Osteoblast (primary cell): ENCODE data around the gene SLC16A10. TPM values are rescaled to one million over a fixed set of nuclear protein-coding genes. Genes with fewer than 3 reads are reported as not detected.

ENCODE experiments used
- DNase-seq: peaks from one replicate; pipeline ENCODE4 v3.0.0; 2011; ENCODE audit warnings: low spot score, mixed read lengths; ENCODE audit not compliant: insufficient read length; ENCODE audit errors: missing footprints
- H2AFZ ChIP-seq: 2 replicates; pipeline ENCODE4 v1.6.0; 2011; ENCODE audit warnings: mild to moderate bottlenecking, low read length
- H3K27ac ChIP-seq: 2 replicates; pipeline ENCODE4 v1.5.1; 2011; ENCODE audit warnings: mild to moderate bottlenecking, low read depth, low read length, moderate library complexity
- H3K27me3 ChIP-seq: 2 replicates; pipeline ENCODE4 v1.6.0; 2012; ENCODE audit warnings: mild to moderate bottlenecking, control low read depth, inconsistent platforms, low read length, moderate library complexity; ENCODE audit not compliant: insufficient read depth
- H3K36me3 ChIP-seq: 2 replicates; pipeline ENCODE4 v1.5.1; 2011; ENCODE audit warnings: mild to moderate bottlenecking, low read length, control low read depth, moderate library complexity; ENCODE audit not compliant: insufficient read depth
- H3K4me1 ChIP-seq: 2 replicates; pipeline ENCODE4 v1.5.1; 2011; ENCODE audit warnings: mild to moderate bottlenecking, low read length, control low read depth, moderate library complexity; ENCODE audit not compliant: insufficient read depth
- H3K4me2 ChIP-seq: 2 replicates; pipeline ENCODE4 v1.6.0; 2011; ENCODE audit warnings: mild to moderate bottlenecking, low read length; ENCODE audit not compliant: insufficient read depth
- H3K4me3 ChIP-seq: fragments of 200-600 bp; sonication (generic); 3 replicates; pipeline ENCODE4 v1.5.1; 2012; ENCODE audit warnings: mild to moderate bottlenecking, low read length, inconsistent platforms; ENCODE audit not compliant: insufficient read depth
- H3K79me2 ChIP-seq: 2 replicates; pipeline ENCODE4 v1.6.0; 2012; ENCODE audit warnings: mild to moderate bottlenecking, low read length, control low read depth, inconsistent platforms; ENCODE audit not compliant: insufficient read depth
- H3K9me3 ChIP-seq: 2 replicates; pipeline ENCODE4 v1.5.1; 2011; ENCODE audit warnings: low read depth, low read length, control low read depth
- H4K20me1 ChIP-seq: 2 replicates; pipeline ENCODE4 v1.6.0; 2012; ENCODE audit warnings: mild to moderate bottlenecking, low read length, control low read depth; ENCODE audit not compliant: insufficient read depth
- CTCF ChIP-seq: IDR thresholded peaks from 2 replicates; pipeline ENCODE4 v1.5.1; 2011; ENCODE audit warnings: mild to moderate bottlenecking, low read depth, low read length, moderate library complexity; ENCODE audit errors: extremely low read depth
- total RNA-seq: library from RNA; depleted of rRNA; stranded (reverse); fragments of >200 nt; gene quantifications from 2 replicates; pipeline ENCODE4 v1.2.3, GENCODE V29; 2012

The SLC16A10 gene
- total RNA-seq, 1 donor, result under 0.01 TPM

- Histone ChIP-seq H3K4me3 (no peak overlapping the region), H3K27ac (no peak overlapping the region), H3K4me1 (no peaks in the 10 kb centered on the region), H3K9me3 (peaks cover 2% of the 10 kb centered on the region), H2AFZ (no peak overlapping the region), H3K36me3 (no peaks in the 10 kb centered on the region), H3K4me2 (no peak overlapping the region), H3K79me2 (no peaks in the 10 kb centered on the region), H4K20me1 (no peaks in the 10 kb centered on the region), H3K27me3 (no peaks in the 10 kb centered on the region)
- no peak for DNase-seq
- no peak for TF ChIP-seq CTCF
These were observed 20.3 kb downstream of the SLC16A10 start for GRCh38 chr6:111107589-111107988.

DNA sequence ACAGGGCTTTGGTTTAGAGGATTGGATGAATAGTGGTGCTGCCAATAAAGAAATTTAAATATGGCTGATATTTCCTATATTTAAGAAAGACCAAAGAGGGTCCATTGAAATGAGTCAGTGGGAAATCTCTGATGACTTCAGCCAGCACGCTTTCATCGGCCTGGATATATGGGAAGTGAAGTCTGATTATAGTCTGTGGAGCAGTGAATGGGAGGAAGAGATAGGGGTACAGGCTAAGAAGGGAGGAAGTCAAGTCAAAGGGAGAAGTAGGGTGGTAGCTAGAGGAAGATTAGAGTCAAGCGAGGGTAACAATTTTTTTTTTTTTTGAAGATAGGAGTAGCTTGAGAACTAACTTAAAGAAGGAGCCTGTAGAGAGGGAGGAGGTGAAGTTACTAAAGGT lies 22.7 kb downstream of the SLC16A10 start:
- Histone ChIP-seq H3K9me3 (peaks cover 2% of the 10 kb centered on the region), H3K27ac (no peak overlapping the region), H3K4me1 (peaks cover 11% of the 10 kb centered on the region), H4K20me1 (no peaks in the 10 kb centered on the region), H2AFZ (no peak overlapping the region), H3K4me2 (no peak overlapping the region), H3K27me3 (no peaks in the 10 kb centered on the region), H3K79me2 (no peaks in the 10 kb centered on the region), H3K36me3 (no peaks in the 10 kb centered on the region), H3K4me3 (no peak overlapping the region)
- no peak for TF ChIP-seq CTCF
- DNase-seq, result no peak

- no peaks in the 10 kb centered on the region for H3K79me2 ChIP-seq
- no peaks in the 10 kb centered on the region for H3K9me3 ChIP-seq
- H3K36me3 ChIP-seq, result no peaks in the 10 kb centered on the region
- H3K27ac ChIP-seq, result peak overlapping the region; percentile 64
- no peaks in the 10 kb centered on the region for H3K27me3 ChIP-seq
- H2AFZ ChIP-seq, result peak overlapping the region; percentile 77
- H3K4me1 ChIP-seq, result peaks cover 11% of the 10 kb centered on the region
- no peak for TF ChIP-seq CTCF
- no peaks in the 10 kb centered on the region for H4K20me1 ChIP-seq
- H3K4me2 ChIP-seq, result peak overlapping the region; percentile 41
- no peak overlapping the region for H3K4me3 ChIP-seq
- DNase-seq, result no peak
These were observed 26.2 kb downstream of the SLC16A10 start for GRCh38 chr6:111113336-111114086.

DNA sequence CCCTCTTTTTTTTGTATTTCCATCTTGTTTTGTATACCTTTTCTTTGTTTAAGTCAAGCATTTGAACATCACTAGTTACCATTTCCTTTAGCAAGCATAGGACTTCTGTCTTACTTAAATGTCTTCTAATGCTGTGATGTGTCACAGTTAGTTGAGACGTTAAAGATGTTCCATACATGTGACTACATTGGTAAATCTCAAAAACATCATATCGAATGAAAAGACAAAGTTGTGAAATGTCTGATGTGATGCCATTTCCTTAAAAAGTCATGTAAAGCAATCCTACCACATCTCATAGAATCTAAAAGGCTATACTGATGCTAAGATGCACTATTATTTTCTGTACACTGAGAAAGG lies 26.8 kb downstream of the SLC16A10 start:
- H3K4me1 ChIP-seq, result peaks cover 11% of the 10 kb centered on the region
- H3K4me2 ChIP-seq, result peak overlapping the region; percentile 41
- no peak for TF ChIP-seq CTCF

More for the DNA sequence above, 26.8 kb downstream of the SLC16A10 start:
- peak overlapping the region; percentile 64 for H3K27ac ChIP-seq
- H4K20me1 ChIP-seq, result no peaks in the 10 kb centered on the region
- peak overlapping the region; percentile 77 for H2AFZ ChIP-seq
- H3K9me3 ChIP-seq, result no peaks in the 10 kb centered on the region
- H3K36me3 ChIP-seq, result no peaks in the 10 kb centered on the region
- H3K4me3 ChIP-seq, result no peak overlapping the region
- no peak for DNase-seq
- no peaks in the 10 kb centered on the region for H3K79me2 ChIP-seq
- no peaks in the 10 kb centered on the region for H3K27me3 ChIP-seq
